22Rv1 (cell line): ENCODE measurements around the gene SAMMSON.

Experiments
- CTCF ChIP-seq: fragments of 450-650 bp; IDR thresholded peaks from 2 replicates; pipeline ENCODE4 v1.5.1; 2017; ENCODE audit warnings: mild to moderate bottlenecking
- ZFX ChIP-seq: fragments of 450-650 bp; IDR thresholded peaks from 2 replicates; pipeline ENCODE4 v1.6.1; 2017; ENCODE audit warnings: antibody characterized with exemption, borderline replicate concordance

- TF ChIP-seq CTCF, result no peak
- TF ChIP-seq ZFX, result no peak
Observed at GRCh38 chr3:70095260-70095659, 95.7 kb downstream of the SAMMSON start.
